Pons (tissue), 1 donor: ENCODE results near the gene CHRNA7.

Experiments
- DNase-seq: peaks from one replicate; pipeline ENCODE4 v3.0.0-alpha.2; 2016; ENCODE audit warnings: low spot score

CHRNA7 gene

GRCh38 chr15:32089851-32090359, 59.6 kb downstream of the CHRNA7 start:
- DNase-seq = no peak

DNA sequence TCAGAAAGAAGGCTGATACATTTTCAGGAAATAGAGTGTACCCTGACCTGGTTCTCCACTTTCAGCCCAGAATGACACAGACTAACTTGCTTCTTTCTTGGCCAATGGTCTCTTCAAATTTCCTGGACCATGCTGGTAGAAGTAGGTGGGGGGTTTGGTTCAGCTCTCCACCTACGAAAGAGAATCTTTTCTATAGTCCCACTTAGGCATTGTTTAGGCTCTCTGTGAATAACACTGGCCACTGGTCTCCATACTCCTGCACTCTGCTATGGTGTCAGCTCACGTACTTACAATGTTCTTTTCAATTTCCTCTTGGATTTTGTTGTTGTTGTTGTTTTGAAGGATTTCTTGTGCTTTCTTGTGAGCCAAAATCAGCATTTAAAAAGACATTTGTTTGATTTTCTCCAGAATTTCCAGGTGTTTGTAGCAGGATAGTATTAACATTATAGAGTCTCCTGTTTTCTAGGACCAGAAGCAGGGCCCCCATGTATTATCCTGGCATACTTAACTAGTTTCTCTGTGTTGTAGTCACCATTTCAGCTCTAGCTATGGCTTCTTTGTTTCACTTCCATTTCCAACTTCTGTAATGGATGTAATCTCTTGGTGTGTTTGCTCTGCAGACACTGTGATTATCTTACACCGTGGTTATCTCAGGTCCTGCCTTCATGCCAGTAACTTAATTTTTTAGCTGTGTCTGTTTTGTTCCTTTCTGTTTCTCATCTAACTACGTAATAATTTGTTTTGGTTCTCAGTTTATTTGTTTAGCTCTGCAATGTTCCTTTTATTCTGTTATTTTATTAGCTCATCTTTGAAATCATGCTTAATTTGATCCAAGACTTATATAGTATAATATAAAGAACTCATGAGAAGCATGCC, 61.4 kb downstream of the CHRNA7 start:
- DNase-seq = no peak

DNA sequence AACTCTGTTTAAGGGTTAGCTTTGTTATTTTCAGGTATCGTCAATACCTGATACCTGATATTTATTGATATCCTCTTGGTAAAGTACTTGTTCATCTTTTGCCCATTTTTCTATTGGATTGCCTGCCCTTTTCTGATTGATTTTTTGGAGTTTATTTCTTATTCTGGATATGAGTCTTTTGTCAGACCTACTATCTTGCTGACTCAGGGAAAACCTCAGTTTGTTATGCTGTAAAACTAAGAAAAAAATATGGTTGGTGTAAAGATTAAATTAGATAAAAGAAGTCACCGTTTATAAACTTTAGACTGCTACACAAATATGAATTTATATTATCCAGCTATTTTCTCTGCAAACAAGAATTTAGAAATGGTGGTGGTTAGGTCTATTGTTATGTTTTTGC, 65.9 kb downstream of the CHRNA7 start:
- no peak for DNase-seq

GRCh38 chr15:32096916-32097617, 66.8 kb downstream of the CHRNA7 start:
- no peak for DNase-seq

DNA sequence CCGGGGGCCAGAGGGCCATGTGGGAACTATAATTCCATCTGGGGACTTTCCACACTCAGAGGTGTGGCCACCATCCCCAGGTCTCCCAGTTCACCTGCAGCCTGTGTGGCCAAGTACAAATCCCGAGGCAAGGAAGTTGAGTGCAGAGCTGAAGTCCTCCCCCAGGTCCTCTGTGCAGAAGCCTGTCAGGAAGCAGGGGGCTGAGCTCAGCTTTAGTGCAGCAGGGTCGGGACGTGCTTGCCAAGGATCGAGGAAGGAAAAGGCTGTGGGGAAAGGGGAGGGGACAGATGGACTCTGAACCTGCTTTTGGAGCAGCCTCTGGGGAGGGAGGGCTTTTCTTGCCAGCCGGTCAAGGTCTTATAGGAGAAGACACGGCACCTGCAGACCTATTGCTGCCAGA, 67.7 kb downstream of the CHRNA7 start:
- DNase-seq = no peak

DNA sequence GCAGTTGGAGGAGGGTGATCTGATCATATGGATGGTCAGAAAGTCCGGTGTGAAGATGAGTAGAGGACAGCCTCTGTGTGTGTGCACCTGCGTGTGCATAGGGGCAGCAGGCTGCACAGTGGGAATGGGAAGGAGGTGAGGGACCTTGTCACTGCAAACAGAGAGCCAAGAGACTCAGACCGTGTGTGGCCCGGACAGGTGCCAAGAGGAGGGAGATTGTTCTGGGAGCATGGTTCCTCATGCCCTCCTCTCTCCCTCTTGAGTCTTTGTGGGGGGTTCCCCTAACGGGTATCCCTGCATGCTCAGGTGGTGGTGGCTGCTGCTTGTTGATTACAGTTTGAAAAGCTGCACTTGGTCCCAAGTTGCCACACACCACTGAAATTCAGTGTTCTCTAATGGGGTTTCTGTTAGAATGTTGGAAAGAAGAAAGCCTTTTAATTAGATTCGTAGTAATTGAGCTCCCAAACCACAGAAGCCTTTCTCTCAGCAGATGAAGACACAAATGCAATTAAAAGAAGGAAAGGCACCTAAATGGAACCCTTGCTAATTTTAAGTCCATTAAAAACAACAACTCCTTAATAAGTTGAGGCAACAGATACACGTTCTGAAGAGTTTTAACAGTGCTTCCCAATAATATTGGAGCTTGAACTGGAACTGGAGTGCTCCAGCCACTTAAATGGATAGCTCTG, 68.9 kb downstream of the CHRNA7 start:
- DNase-seq = no peak

DNA sequence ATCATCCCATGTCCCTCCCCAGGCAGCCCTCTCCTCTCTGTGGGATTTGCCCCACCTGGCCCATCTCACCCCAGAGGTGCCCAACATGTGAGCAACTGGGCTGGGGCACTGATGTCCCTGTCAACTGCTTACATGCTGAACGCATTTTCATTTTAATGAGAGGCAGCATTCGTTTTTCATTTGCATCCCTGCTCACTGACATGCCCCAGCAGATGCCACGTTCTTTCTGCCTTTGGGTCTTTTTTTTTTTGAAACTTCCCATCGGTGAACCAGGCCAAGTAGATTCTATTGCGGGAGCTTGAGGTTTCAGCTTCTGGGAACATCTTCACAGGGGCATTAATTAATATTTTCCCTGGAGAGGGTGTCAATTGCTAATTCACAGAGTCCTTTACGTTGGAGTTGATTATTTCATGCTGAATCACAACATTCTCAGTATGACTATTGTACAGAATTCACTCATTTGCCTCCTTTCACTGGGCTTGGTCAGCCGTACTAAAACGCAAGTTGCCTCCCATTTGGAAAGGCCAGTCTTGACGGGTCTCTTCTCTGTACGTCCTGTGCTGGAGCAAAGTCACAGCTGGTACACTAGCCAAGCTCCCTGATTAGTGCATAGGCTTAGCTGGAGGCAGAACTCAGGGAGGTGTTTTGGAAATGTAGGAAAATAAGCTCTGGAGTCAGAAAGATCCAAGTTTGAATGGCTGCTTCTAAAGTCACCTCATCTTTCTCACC, 69.8 kb downstream of the CHRNA7 start:
- DNase-seq = no peak

GRCh38 chr15:32104061-32104995, 74.0 kb downstream of the CHRNA7 start:
- no peak for DNase-seq

- DNase-seq = no peak
Measured at GRCh38 chr15:32105258-32106241, 75.2 kb downstream of the CHRNA7 start.

DNA sequence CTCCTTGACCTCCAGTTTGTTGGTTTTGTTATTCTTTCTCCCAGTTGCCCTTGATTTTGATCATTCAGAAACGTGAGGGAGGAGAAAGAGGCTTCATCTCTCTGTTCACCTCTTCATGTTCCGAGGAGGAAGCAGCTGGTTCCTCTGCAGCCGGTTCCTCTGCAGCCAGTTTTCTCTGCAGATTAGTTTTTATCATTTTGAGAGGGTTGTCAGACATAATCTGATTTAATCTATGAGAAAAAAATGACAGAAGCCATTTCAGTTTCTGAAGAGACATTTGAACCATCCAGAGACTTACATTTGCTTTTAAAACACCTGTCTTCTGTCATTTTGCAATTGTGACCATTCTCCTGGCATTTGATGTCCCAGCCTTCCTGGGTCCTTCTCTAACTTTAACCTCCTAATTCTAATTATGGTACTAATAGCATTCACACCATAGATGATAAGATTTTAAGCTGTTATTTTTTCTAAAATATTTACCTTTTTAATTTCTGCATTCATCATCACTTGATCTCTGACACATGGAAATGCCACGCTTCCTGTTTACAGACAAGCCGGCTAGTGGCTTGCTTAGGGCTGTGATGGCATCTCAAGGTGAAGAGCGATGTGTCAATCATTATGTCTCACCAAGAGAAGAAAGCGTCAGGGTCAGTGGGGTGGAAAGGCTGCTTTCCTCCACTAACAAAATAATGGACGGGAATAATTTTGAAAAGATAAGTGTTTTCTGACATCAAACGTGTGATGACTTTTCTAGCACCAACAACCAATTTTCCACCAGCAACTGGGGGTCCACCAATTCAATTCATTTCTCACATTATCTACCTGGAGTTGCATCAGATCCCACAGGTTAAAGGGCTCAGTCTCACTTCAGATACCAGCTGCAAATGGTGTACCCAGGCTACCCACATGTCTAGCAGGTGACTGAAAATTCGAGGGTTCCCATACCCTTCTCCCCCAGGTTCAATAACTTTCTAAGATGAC, 76.4 kb downstream of the CHRNA7 start:
- DNase-seq = no peak

DNA sequence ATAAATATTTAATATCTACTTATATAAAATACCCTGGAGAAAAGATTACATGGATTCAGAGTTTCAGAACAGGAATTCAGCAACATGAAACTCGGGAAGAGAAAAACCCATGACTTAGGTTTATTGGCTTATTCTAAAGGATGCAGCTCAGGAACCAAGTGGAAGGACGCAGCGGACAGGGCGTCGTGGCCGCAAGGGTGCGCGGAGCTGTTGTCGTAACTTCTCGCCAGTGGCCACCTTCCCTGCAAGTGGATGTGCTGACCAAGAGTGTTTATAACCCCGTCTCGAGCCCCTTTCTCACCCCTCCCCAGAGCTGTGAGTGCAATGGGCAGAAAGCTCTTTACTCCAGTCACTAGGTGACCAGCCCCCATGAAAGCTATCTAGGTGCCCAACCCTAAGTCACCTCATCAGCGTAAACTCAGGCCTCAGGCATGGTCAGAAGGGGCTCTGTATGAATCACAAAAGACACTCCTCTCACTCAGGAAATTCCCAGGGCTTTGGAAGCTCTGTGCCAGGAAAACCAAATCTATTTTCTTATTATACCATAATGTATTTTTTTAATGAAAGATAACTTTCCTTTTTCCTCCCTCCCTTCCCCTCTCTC, 77.3 kb downstream of the CHRNA7 start:
- no peak for DNase-seq

GRCh38 chr15:32108661-32109060, 78.3 kb downstream of the CHRNA7 start:
- no peak for DNase-seq

DNA sequence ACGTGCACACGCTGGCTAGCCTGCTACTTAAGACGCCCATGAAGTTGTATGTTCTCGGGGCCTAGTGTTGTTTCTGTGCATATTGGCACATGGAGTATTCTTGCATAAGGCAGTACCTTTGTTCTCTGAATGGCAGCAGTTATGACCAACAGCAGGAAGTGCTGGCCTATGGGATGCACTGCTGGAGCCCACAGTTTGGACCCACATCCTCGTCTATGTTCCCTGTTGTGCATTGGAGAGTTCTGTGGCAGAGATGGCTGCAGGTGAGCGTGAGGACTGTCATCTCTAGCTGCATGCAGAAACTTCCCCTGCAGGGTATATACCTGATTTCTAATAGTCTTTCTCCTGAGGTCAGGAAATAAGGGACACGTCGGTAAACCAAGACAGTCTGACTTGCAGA, 81.8 kb downstream of the CHRNA7 start:
- no peak for DNase-seq

DNA sequence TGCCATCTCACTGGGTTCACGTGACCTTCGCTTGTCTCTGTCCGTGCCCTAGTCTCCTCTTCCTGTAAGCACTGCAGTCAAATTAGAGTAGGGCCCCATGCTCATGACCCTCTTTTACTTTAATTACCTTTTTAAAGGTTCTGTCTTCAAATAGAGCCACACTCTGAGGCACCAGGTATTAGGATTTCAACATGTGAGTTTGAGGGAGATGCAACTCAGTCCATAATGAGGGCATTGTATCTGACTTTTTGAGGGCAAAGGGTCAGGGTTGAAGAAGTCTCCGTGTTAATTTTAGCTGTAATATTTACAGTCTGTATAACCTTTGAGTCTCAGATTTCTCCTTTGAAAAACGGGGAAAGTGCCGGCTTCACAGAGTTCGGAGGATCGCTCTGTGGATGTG, 82.9 kb downstream of the CHRNA7 start:
- DNase-seq = no peak

DNA sequence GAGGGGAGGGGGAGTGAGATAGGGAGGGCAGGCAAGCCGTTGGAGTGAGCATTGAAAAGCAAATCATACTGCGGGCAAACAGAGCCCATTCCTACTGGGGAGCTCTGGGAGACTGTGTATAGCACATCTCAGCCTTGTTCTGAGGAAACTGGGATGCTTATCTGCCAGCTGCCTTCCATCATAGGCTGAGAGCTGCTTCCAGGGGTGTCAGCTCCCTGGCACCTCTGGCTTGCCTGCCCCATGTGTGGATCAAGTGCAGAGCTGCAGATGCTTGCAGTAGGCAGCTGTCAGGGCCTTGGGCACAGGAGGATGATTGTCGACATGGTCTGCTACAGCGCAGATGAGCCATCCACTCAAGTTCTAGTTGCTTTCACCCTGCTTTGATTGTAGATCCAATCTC, 86.8 kb downstream of the CHRNA7 start:
- DNase-seq = no peak

- DNase-seq = no peak
Measured at GRCh38 chr15:32119286-32119685, 89.0 kb downstream of the CHRNA7 start.

DNA sequence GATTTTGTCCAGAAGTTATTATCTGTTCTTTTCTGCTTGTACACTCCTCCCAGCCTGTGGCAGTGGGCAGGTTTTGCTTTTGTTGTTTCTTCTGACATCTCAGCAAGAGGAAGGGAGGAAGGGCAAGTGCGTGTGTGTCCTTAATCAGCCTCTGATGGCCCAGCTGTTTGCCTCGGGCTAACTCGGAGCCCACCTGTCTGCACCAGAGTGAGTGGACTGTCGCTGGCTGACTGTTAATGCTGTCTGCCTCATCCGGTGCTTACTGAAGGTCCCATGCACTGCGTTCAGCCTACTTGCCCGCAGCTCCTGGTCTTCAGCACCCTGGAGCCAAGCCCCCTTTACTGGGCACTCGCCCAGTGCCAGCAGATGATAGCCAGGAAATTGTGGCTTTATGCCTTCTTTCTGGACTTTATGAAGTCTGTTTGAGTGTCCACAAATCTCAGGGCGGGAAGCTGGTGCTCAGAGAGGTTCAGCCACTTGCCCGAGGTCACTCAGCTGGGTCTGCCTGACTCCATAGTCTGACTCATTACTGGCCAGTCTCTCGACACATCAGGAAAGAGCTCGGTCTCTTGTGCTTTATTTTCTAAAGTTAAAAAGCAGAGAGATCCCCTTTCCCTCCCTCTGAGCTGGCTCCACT, 89.5 kb downstream of the CHRNA7 start:
- no peak for DNase-seq
